NCI-H2107 treated with DMSO at 0.1 percent for 48 hours (cell line): Measurements from ENCODE around the gene MC2R.

ENCODE experiments used
- DNase-seq: peaks from one replicate; lab custom pipeline; 2025; ENCODE audit not compliant: unreplicated experiment; lab: John Stamatoyannopoulos, UW

Gene MC2R

DNA sequence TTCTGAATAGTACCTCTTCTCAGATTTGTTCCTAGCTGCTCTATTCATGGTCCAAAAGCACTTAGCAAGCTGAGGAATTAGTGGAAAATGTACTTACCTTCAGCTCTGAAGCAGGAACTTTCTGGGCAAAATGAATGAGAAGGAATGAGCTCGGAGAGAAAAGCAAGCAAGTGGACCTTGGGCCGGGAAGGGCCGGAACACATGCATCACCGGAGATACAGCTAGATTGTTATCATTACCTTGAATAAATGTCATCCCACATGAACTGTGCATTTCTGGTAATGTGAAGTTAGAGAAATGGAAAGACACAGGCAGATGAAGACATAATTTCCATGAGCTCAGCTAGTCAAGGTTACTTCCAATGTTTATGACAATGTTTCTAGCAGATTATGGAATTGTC, at the start of gene MC2R:
Gene MC2R, minus strand, starts transcription at position 146 of the 400 bp plus-strand sequence. CDS start 30,018 bp downstream, outside the sequence.
- no peak for DNase-seq

GRCh38 chr18:13945811-13946210, 30.5 kb upstream of the MC2R start:
- DNase-seq: no peak

- no peak for DNase-seq
Measured at GRCh38 chr18:13943338-13943737, 28.0 kb upstream of the MC2R start.

- DNase-seq: no peak
Measured at GRCh38 chr18:13940326-13940725, 25.0 kb upstream of the MC2R start.

- DNase-seq: no peak
Measured at GRCh38 chr18:13934676-13935075, 19.3 kb upstream of the MC2R start.

- DNase-seq: no peak
Measured at GRCh38 chr18:13934058-13934457, 18.7 kb upstream of the MC2R start.

DNA sequence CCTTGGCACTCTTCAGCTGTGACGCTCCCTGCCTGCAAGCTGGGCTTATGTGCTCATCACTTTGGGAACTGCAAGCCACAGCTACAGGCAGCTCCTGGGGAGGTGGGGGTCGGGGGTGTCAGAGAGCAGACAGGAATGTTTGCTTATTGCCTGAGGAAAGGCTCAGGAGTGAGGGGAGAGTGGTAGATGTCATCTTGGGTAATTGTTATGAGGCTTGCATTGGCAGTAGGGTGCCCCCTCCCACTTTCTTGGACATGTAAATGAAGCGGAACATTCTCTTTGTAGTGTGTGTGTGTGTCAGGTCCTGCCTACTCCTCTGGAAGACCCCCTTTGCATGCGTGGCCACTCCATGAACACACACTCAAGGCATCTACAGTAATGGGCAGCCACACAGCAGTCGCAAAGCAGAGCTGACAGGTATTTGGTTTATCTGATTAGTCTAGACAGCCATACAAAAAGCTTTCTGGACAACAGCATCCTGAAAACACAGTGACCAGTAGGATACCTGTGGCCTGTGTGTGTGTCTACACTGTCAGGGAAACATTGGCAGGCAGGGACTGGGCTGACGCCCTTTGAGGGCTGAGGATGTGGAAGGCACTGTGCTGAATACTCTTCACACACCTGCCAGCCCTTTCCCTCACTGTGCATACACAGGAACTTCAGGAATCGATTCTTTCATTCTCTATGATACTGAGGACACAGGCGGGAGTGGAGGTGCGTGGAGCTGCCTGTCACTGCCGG, 17.1 kb upstream of the MC2R start:
- no peak for DNase-seq

GRCh38 chr18:13930964-13931363, 15.6 kb upstream of the MC2R start:
- no peak for DNase-seq

DNA sequence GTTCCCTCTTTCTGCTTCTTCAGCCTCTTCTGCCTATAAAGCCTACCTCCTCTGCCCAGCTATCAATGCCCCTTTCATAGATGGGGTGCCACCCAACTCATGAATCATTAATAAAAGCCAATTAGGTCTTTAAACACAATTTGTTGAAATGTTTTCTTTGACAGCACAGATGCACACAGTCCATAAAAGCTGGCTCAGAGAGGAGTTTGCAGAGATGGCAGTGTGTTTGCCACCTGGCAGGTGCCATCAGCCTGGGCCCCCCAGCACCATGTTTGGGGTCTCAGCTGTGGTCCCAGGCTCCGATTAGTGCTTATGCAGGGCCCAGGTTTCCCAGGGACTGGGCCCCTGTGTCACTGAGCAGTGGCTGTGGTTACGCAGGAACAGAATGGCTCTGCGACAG, 7.9 kb upstream of the MC2R start:
- DNase-seq: no peak

DNA sequence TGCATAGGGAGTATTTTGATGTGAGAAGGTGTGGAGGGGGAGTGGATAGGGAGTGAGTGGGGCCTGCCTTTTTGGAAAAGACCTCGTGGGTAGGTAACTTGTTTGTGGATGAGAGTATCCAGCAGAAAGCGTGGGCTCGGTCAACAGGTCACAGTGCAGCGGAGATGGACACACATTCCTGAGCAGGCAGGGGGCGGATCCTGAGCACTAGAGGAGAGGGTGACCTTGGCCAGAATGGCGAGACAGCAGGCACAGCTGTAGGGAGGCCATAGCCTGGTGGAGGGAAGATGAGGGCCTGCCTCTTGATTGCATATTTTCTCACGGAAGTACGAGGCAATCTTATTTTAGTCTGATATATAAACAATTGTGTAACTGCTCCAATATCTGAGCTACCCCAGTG, 3.6 kb upstream of the MC2R start:
- no peak for DNase-seq

DNA sequence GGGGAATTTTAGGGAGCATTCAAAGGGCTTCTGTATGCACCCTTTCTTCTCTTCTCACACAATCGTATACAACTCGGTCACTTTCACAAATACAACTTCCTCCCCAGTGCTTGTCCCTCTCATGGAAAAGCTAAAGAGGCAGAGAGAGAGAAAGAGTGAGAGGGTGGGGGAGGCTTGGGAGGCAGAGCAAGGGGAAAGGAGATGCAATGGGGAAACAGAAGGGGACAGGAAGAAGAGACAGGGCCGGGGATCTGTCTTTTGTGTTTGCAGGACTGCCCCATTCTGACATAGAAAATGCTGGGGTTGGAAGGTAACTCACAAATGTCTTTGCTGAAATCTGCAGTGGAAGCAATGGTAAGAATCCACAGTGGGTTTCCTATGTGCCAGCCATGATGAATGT, 2.1 kb upstream of the MC2R start:
- no peak for DNase-seq

DNA sequence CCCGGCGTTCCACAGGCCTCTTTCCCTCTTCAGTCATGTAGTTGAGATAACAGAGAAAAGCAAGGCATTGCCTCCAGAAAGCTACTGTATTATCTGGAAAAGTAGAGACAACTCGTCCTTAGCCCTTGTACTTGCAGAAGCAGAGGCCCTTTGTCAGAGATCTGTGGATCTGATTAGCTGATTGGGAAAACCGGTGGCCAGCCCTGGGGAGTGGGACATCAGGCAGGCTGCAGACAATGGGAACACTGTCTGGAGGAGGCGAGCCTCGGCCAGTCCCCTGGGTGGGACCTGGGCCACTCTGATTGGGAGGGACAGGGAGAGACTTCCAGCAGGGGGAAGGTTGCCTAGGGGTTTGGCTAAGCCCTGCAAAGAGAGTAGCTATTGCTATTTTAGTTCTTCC, 1.2 kb upstream of the MC2R start:
- DNase-seq: no peak

GRCh38 chr18:13915995-13916431, 677 bp upstream of the MC2R start:
- DNase-seq: no peak

DNA sequence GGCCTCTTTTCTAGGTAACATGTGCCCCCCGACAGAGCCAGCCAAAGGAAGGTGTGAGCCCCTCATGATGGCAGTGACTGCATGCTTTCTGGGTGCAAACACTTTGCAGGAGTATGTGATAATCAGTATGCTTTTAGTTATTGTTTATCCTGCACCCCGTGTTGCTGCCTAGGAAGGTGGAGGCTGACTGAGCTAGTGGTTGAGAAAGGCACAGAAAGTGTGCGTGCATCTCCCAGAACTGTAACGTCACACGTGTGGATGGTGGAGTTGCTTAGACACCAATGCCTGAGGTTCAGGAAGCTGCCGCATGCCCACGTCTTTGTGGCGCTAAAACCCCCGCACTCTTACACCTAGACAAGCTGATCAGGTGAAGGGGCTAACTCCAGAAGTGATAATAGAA, 580 bp downstream of the MC2R start:
- DNase-seq: no peak

DNA sequence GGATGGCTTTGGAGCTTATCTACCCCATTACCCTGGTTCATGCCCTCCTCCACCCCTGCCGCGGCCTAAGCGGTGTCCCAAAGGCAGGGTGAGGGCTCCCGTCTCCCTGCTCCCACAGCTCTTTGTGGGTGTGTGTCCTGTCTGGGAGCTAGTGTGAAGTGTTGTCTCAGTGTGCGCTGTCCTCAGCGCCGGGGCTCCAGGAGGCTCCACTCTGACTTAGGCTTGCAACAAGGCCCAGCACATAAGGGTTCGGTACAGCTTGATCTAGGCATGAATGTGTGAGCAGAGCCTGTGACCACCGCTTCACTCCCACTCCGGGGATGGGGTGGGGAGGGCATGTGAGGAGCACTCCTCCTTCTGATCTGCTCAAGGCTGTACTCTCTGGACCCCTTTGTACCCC, 1.2 kb downstream of the MC2R start:
- no peak for DNase-seq

DNA sequence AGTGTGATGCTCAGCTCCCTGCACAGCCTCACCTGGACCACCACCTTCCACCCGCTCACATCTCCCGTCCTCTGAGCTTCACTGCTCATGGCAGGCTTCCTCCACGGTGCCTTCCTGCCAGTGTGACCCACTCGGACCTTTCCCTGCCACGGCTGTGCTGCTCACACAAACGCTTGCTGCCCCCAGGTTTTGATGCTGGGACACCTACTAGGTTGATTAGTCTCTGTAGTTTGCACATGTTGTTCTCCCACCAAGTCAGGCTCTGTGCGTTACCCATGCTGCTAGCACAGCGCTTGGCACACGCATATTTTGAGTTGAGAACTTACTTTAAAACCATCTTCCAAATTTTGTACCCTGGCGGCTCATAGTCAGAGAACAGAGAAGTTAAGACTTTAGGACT, 2.1 kb downstream of the MC2R start:
- no peak for DNase-seq

- DNase-seq: no peak
Measured at GRCh38 chr18:13912601-13913000, 2.7 kb downstream of the MC2R start.

DNA sequence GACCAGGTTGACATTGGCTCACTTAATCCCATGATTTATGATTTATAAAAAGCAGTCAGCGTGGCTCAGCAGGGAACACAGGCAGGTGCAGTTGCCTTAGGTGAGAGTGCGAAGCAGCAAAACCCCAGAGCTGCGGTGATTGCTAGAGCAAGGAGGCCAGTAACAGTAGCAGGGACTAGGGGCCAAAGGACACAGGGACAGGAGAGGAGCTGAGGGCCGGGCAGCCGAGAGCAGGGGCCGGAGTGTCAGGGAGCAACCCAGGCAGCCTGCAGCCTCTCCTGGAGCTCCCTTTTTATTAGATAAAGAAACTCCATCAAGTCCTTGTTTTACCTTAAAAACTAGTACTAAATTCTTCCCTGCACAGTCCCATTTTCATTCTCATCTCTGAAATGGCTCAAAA, 4.3 kb downstream of the MC2R start:
- no peak for DNase-seq

DNA sequence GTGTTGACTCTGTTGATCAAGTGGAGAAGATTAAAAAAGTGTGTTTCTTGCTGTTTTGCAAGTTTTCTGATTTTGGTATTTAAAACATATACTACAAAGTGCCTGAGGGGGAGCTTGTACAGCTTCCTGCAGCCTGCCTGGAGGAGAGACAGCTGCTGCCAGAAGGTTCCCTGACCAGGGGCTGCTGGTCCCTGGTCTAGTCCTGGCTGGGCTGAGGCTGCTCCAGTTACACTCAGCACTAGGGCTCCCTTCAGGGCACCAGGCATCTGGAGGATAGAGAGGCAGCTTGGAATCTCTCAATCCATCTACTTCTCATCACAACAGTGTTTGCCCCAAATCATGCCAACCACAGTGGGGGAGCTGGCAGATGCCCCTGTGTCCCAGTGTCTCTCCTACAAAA, 4.8 kb downstream of the MC2R start:
- no peak for DNase-seq

DNA sequence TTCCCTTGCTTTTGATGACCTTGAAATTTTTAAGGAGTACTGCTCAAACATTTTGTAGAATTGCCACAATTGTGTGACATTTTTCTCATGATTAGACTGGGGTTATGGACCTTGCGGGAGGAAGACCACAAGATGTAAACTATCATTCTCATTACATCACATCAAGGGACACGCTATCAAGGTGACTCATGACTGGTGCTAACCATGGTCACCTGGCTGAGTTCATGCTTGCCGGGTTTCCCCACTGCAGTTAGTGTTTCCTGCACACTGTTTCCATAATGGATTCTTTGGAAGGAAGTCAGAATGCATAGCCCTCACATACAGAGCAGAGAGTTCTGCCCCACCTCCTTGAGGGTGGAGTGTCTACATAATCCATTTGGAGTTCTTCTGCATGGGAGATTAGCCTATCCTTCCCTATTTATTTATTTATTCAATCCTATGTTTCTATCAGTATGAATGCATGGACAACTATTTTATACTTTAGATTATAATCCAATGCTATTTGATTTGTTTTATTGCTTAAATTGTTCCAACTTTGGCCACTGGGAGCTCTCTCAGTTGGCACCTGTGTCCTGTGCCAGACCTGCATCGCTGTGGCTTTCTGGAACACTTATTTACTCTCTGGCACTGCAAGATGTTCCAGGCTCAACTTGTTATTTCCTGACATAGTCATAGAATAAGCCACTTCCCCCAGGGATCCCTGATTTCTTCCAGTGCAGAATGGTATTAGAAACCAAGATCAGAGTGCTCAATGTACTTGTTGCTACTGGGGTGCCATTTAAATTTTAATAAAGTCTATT, 6.0 kb downstream of the MC2R start:
- DNase-seq: no peak

GRCh38 chr18:13900633-13901032, 14.7 kb downstream of the MC2R start:
- no peak for DNase-seq

GRCh38 chr18:13895505-13896033, 19.8 kb downstream of the MC2R start:
- DNase-seq: no peak
